GM21723 (cell line): Measurements from ENCODE around the gene FEM1A.
"Not testable (repeated sequence)": the region's sequence is repeated elsewhere in the genome, so short reads cannot be mapped to it uniquely, and the experiment has no call there.

Experiments used
- ATAC-seq: cut with Tn5 transposase; IDR thresholded peaks from one replicate; pipeline ENCODE4 v1.9.1; 2021; ENCODE audit warnings: mild to moderate bottlenecking, moderate library complexity; ENCODE audit not compliant: unreplicated experiment

Gene FEM1A

GRCh38 chr19:4811328-4812131 lies 20.0 kb downstream of the FEM1A start:
- no peak for ATAC-seq

- no peak for ATAC-seq
Observed at GRCh38 chr19:4814625-4815425, 23.3 kb downstream of the FEM1A start.

- no peak for ATAC-seq
Observed at GRCh38 chr19:4815426-4816201, 24.1 kb downstream of the FEM1A start.

GRCh38 chr19:4816202-4816949 lies 24.8 kb downstream of the FEM1A start:
- ATAC-seq = no peak

GRCh38 chr19:4816950-4817278 lies 25.4 kb downstream of the FEM1A start:
- ATAC-seq = no peak

- ATAC-seq = no peak
Observed at GRCh38 chr19:4817467-4818277, 26.1 kb downstream of the FEM1A start.

- ATAC-seq = no peak
Observed at GRCh38 chr19:4821265-4821664, 29.7 kb downstream of the FEM1A start.

GRCh38 chr19:4822354-4822753 lies 30.8 kb downstream of the FEM1A start:
- ATAC-seq = not testable (repeated sequence)

GRCh38 chr19:4823577-4823976 lies 32.0 kb downstream of the FEM1A start:
- ATAC-seq = no peak

GRCh38 chr19:4829001-4829712 lies 37.6 kb downstream of the FEM1A start:
- ATAC-seq = no peak

- no peak for ATAC-seq
Observed at GRCh38 chr19:4830332-4830731, 38.8 kb downstream of the FEM1A start.

GRCh38 chr19:4830768-4831265 lies 39.3 kb downstream of the FEM1A start:
- ATAC-seq = no peak

GRCh38 chr19:4831304-4831978 lies 39.9 kb downstream of the FEM1A start, which contains the start of gene TICAM1:
Gene TICAM1 (minus strand): TSS chr19:4831712. CDS start chr19:4818377, 13,335 bp downstream.
- peak; percentile 67 for ATAC-seq

- ATAC-seq = not testable (repeated sequence)
Observed at GRCh38 chr19:4831979-4832340, 40.4 kb downstream of the FEM1A start.

GRCh38 chr19:4832776-4833175 lies 41.2 kb downstream of the FEM1A start:
- ATAC-seq = no peak

GRCh38 chr19:4839192-4839591 lies 47.7 kb downstream of the FEM1A start:
- no peak for ATAC-seq

GRCh38 chr19:4843647-4843965 lies 52.1 kb downstream of the FEM1A start:
- ATAC-seq = no peak

GRCh38 chr19:4844348-4845179 lies 53.0 kb downstream of the FEM1A start:
- ATAC-seq = no peak
